ENCODE data around the gene RASSF1.

The RASSF1 gene, protein sequence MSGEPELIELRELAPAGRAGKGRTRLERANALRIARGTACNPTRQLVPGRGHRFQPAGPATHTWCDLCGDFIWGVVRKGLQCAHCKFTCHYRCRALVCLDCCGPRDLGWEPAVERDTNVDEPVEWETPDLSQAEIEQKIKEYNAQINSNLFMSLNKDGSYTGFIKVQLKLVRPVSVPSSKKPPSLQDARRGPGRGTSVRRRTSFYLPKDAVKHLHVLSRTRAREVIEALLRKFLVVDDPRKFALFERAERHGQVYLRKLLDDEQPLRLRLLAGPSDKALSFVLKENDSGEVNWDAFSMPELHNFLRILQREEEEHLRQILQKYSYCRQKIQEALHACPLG

DNA sequence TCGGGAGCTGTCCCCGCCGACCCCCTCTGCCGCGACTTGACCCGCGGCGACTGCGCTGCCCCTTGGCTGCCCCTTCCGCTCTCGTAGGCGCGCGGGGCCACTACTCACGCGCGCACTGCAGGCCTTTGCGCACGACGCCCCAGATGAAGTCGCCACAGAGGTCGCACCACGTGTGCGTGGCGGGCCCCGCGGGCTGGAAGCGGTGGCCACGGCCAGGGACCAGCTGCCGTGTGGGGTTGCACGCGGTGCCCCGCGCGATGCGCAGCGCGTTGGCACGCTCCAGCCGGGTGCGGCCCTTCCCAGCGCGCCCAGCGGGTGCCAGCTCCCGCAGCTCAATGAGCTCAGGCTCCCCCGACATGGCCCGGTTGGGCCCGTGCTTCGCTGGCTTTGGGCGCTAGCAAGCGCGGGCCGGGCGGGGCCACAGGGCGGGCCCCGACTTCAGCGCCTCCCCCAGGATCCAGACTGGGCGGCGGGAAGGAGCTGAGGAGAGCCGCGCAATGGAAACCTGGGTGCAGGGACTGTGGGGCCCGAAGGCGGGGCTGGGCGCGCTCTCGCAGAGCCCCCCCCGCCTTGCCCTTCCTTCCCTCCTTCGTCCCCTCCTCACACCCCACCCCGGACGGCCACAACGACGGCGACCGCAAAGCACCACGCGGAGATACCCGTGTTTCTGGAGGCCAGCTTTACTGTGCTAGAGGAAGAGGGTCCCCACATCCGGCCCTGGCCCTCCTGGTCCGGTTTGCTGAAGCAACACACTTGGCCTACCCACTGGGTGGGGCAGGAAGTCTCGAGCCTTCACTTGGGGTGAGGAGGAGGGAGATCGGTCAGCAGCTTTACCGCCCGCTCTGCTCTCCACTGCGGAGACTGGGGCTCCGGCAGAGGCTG is at the start of gene RASSF1:
TSS of gene RASSF1 (minus strand) at position 389 of the 882 bp plus-strand sequence. CDS start at position 358, 31 bp downstream.
- DNase-seq (ENCODE audit: low read depth in 2 of 2): no peak

DNA sequence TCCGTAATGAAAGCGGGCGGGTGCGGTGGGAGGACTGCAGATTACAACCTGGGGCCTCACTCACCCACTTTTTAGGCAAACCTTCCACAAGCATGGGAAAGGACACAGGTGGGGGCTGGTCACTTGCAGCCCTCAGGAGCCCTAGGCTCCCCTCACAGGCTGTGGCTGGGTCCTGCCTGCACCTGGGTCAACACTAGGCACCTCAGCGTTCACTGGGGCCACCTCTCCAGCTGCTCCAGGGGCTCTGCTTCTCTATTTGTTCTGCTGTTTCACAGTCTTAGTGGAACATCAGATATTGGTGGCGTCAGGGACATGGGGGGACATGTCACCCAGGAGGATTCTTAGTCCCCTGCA is 48.8 kb upstream of the RASSF1 start:
- DNase-seq (ENCODE audit: low read depth in 2 of 2): no peak

DNA sequence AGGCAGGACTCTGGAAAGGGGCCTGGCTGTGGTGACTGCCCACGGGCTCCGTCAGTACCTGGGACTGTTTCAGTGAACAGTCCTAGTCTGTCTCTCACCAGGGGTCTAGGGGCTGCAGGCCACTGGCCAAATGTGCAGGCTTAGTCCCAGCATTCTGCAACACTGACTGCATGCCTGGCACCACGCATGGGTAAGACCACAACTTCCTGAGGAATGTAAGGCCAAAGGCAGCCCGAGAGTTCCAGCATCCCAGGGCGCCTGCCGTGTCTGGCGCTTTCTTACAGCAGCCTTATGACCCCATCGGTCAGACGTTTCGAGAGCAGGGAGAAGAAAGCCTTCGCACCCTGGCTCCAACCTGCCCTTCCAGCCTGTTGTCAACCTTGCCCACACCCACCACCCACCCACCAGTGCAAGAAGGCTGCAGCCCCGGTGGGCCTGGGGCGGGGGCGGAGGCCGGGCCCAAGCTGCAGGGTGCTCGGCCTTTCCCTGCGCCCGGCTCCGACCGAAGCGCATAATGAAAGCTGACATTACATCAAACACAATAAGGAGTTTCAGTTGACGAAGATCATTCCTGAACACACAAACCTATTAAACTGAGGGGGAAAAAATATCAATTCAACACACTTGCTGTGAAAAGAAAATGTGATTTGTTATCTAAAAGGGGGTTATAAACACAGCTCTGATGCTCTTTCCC is 48.2 kb upstream of the RASSF1 start:
- DNase-seq (ENCODE audit: low read depth in 2 of 2): no peak

DNA sequence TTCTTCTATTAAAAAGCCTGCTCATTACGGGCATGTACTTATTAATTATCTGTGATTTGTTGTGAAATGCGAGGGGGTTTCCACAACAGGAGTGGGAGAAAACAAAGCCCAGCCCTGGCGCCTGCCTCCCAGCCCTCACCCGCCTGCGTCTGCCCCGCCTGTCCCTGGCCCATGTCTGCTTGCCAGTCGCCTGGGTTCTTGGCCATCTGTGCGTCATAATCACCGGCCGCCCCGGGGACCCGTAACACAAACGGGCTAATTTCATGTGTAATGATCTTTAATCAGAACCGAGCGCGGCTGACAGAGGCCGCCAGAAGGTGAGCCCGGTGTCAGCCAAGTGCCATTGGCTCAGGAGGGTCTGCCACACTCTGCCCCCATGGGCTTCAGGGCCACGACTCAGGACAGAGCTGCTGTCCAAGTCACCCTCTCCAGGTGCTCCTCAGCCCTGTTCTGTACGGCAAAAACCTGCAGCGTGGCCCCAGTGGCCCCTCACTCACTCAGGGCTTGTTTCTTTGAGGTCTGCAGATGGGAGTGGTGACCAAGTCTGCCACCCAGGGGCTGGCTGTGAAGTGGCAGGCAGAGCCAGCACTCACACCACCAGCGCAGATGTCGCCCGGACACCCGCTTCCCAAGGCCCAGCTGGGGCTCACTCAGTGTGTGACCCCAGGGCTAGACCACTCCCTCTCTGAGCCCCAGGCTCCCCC is 47.5 kb upstream of the RASSF1 start:
- no peak for DNase-seq (ENCODE audit: low read depth in 2 of 2)

DNA sequence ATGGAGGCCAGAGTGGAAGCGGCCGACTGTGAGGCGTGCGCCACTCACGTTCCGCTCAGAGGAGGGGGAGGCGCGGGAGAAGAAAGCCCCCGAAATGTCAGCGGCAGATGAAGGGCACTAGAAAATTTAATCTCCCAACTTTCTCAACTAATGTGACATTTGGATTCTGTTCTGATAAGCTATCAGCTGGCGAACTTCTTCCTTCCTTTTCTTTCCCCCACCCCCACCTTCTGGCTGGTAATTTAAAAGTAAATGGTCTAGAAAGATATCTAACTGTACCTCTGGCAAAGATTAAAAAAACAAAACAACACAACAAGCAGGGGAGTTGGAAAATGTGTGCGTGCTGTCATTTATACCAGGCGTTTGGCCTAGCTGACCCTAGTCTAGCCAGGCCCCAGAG is 45.1 kb upstream of the RASSF1 start:
- no peak for DNase-seq (ENCODE audit: low read depth in 2 of 2)

DNA sequence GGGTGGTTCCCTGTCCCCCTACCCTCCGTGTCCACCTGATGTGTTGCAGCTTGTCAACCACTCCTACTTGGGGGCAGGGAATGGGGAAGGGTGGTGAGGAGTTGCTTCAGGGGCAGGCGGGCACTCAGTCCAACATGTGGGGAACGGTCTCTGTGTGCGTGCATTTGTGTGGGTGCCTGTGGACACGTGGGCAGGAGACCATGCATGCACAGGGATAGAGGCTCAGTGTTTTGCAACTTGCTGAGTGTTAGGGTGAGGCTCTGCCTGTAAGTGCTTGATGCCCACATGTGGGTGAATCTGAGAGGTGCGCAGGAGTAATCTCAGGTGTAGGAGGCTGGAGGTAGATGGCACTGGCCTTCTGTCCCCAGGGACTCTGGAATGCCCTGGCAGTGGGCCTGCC is 43.1 kb upstream of the RASSF1 start:
- DNase-seq (ENCODE audit: low read depth in 2 of 2): no peak

DNA sequence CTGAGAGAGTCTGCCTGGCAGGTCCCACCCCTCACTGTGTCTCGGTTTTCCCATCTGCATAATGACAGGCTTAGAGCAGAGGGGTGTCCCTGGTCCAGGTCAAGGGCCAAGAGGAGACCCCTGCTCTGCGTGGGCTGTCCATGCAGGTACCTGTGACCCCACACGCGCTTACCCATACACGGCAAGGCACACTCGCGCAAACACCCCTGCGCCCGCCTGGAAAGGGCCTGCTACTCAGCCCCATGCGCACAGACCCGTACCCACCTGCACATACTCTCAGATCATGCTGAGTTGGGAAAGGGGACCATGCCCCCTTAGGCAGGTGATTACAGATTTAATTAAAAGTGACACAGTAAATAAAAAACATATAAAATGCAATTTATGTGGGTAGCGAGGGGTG is 42.1 kb upstream of the RASSF1 start:
- no peak for DNase-seq (ENCODE audit: low read depth in 2 of 2)

DNA sequence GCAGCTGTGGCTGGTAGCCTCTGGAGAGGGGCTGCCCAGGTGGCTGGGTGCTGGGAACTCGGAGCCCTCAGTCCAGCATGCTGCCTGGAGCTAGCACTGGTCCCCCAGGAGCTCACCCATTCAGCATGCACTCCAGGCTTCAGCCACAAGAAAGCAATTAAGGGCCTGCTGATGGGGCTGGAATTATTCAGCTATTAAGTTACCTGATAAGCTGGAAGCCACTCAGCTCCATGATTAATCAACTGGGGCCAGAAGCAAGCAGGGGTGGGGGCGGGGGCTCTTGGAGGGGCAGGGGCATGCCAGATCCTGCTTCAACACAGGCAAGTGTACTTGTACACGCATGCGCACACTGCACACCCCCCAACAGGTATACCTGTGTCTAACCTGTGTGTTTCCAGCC is 40.7 kb upstream of the RASSF1 start:
- no peak for DNase-seq (ENCODE audit: low read depth in 2 of 2)

DNA sequence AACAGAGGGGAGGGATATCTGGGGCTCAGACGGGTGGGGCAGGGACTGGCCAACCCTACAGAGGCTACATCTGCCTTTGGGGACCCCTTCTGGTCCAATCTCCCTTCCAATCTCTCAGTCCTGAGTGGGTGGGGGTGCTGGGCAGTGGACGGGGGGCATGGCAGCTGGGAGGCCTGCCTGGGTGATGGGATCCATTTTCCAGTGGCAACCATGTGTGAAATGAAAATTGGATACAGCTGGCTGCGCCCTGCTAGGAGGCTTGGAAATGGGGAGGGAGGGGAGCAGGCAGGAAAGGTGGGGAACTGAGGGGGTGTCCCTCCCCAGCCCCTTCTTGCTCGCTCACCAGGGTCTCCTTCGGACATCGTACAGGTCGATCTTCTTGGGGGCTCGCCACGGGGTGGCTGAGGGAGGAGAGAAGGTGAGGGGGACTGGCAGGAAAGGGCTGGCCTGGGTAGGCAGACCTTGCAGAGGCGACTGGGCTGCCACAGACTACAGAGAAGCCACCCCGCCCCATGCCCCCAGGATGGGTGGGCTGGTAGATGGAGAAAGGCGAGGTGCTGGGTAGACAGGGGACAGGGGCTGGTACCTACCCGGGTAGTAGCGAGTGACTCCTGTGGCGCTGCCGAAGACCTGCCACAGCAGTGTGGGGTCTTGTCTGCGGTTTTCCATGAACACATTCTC is 39.9 kb upstream of the RASSF1 start:
- no peak for DNase-seq (ENCODE audit: low read depth in 2 of 2)

DNA sequence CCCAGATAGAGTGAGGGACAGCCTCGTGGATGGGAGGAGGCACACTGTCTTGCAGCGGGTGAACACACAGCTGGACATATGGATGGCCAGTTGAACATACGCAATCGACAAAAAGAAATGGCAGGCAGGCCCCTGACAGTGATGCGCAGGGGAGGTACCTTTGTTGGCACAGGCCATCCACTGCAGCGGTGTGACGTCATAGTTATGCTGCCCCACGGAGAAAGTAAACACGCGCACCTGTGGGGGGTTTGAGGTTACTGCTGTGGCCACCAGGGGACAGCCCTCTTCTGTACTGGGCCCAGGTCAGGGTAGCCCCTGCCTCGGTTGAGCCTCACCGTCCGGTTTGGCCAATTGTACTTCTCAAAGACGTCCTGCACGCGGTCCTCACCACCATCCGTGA is 38.1 kb upstream of the RASSF1 start:
- no peak for DNase-seq (ENCODE audit: low read depth in 2 of 2)

DNA sequence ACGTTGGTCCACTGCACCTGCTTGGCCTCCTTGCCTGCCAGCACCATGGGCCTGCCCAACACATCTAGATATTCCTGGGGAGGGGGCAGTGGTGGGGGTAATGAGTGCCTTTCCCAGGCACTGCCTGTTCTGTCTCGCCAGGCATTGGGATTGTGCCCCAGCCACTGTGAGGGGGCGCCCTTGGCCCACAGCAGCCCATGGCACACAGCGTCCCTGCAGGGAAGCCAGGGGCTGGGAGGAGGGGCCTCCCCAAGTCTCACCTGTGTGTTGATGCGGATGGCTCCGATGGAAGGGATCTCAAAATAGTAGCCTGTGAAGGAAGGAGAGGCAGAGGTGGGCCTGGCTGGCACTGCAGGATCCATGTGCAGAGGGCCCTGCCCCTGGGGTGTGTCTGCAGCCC is 37.4 kb upstream of the RASSF1 start:
- DNase-seq (ENCODE audit: low read depth in 2 of 2): no peak

DNA sequence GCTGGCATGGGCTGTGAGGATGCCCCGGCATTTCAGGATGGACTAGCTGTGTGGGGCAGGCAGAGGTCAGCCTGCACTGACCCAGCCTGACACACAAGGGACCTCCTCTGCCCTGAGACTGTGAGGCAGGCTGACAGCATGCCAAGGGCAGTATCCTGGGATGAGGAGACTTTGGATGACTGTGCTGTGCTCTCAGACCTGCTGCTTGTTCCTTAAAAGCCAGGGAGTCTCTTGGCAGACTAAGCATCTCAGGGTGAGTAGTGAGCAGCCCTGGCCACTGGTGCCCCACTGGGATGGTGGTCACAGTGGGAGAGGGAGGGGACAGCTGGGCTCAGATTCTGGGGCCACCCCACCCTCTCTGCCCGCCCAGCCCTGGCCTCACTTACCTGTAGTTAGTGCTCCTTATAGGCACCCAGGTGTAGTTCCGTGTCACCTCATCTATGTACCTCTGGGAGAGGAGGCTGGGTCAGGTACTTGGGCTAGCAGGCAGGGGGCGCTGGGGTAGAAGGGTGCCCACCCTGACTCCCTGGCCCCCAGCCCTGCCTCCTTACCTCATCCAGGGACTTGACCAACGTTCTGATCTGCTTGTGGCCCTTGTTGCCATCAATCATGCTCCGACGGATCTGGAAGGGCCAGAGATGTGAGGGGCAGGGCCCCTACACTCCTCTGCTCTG is 34.8 kb upstream of the RASSF1 start:
- no peak for DNase-seq (ENCODE audit: low read depth in 2 of 2)

DNA sequence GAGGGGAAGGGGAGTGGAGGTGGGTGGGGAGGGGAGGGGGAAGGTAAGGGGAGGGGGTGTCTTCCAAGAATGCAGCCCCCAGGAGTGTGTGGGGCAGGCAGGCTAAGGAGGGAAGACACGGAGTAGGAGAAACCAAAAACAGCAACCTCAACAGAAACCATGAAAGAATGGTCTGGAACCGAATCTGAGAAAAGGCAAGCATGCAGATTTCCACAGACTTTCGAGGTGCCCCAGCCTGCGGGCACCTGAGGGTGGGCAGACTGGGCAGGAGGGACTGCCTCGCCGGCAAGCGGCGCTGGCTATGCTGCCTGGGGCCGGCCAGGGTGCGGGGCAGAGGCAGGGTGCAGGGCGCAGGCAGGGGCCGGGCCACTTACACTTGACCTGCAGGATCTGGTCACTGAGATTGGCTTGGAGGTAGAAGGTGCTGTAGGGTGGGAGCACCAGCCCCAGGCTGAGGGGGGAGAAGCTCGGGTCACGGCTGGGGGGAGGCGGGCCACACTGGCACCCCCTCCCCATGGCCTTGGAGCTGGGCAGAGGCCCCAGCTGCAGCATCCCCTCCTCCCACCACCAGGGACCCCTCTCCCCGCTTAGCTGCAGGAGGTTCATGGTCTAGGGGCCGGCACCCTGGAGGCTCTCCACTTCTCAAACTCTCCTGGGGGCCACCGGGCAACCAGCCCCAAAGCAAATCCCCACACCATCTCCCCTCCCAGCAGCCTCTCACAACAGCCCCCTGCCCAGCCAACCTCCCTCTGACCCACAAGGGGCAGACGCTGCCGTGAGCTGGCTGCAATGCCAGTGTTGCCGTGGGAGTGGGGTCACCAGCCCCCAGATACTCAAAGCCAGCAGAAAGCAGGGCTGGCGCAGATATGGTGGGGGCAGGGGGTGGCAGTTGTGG is 34.0 kb upstream of the RASSF1 start:
- DNase-seq (ENCODE audit: low read depth in 2 of 2): no peak

DNA sequence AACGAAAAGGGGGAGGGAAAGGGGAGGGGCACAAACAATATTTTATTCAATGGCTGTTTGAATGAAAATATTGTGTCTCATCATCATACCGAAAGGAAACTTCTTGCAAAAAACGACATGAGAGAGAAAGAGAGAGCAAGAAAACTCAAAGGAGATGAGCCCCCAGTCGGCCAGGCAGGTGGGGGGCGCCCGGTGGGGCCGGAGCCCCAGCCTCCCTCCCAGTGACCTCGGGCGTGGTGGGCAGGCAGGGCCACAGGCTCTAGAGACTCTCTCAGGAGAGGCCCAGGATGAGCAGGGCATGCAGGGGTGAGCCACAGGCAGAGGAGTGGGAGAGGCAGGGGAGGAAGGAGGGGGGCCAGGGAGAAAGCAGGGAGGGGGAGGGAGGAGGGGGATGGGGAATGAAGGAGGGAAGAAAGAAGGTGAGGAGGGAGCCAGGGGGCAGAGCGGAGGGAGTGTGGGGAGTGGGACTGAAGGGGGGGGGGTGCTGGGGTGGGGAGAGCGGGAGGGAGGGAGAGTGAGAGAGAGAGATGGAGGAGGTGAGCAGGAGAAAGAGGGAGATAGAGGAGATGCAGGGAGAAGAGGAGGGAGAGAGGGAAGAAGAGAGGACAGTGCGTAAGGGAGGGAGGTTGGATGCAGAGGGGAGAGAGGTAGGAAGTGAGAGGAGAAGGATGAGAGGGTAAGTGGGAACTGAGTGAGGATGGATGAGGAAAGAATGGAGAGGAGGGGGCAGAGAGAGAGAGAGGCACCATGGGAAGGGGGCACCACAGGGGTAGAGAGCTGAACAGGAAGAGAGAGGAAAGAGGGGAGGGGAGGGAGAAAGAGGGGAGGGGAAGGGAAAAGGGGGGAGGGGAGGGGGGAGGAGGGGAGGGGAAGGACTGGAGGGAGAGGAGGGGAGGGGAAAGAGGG is 32.8 kb upstream of the RASSF1 start:
- no peak for DNase-seq (ENCODE audit: low read depth in 2 of 2)

DNA sequence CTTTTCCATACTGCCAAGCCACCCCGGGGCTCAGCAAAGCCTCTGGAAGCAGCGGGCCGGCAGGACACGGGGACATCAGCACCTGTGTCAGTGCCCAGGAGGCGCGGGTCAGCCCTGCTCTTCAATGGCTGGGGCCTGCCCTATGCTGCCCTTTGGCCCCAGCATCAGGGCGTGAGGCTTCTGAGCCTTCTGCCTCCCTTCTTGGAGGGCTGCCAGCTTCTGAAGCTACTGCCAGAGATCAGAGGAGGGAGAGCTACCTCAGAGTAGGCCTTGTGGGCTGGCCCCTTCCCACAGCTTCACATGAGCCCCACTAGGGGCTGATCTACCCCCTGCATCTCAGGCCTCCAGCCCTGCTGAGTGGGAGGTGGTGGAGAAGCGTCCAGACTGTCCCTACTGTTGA is 31.7 kb upstream of the RASSF1 start:
- no peak for DNase-seq (ENCODE audit: low read depth in 2 of 2)

DNA sequence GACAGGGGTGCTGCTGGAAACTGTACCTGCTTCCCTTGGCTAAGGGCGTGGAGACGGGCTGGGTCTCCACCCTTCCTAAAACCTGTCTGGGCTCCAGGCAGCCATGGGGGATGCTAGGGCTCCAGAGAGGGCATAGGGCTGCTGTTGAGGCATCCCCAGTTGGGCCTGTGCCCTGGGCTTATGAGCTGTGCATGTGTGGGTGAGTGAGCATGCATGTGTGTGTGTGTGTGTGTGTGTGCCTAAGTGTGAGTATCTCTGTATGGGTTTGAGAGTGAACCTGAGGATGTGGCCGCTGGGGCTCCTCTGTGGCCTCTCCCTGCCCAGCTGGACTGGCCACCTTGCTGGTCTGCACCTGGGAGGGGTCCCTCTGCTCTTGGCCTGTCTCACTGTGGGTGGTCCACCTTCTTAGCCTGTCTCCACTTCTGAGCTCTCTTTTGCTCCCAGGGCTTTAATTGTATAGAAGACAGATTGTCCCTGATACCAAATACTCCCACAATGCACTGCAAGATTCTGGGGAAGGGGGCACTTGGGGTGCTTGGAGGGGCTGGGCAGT is 30.6 kb upstream of the RASSF1 start:
- DNase-seq (ENCODE audit: low read depth in 2 of 2): no peak

DNA sequence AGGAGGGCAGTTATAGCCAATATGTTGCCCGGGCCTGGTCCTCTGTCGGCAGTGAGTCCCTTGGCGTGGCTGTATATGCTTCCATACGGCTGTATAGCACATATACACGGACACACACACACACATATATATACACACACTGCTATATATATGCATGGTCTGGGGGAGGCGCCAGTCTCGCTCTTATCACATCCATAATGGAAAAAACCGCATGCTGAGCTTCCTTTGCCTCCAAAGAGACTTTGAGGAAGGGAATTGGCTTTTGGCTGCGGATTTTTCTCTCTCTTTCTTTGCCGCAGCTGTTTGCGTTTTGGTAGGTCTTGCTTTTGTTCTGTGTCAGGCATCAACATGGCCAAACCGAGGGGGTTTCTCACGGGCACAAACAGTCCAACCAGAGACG is 30.0 kb upstream of the RASSF1 start:
- DNase-seq (ENCODE audit: low read depth in 2 of 2): peak in 1 of 2 experiments; percentile 29

DNA sequence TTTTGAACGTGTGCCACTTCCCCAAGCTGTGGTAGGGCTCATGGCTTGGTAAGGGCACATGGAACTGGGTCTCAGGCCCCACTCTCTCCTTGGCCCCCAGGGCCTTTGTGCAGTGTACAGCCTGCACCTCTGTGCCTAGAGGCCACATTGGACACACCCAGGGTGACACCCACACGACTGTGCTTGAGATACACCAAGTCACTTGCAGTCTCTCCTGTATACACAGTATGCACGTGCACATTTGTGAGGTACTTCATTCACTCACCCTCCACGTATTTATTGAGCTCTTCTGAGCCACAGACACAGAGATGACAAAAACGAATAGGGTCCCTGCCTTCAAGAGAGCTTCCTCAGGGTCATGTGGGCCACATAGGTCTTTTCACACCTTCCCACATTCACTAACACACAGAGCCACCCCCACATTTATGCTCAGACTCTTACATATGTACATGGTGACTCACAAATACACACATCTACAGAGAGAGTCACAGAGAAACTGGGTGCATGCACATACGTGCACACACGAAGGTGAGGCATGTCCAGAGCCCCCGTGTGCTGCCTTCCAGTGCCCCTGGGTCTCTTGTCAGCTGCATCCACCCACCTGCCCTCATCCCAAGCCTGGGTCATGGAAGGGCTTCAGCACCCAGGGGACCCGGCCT is 28.5 kb upstream of the RASSF1 start:
- no peak for DNase-seq (ENCODE audit: low read depth in 2 of 2)
